DMS 273 treated with DMSO at 0.1 percent for 48 hours (cell line): ENCODE data around the gene PIAS2.

Experiments
- DNase-seq: peaks from one replicate; lab custom pipeline; 2025; lab: John Stamatoyannopoulos, UW

PIAS2 gene

DNA sequence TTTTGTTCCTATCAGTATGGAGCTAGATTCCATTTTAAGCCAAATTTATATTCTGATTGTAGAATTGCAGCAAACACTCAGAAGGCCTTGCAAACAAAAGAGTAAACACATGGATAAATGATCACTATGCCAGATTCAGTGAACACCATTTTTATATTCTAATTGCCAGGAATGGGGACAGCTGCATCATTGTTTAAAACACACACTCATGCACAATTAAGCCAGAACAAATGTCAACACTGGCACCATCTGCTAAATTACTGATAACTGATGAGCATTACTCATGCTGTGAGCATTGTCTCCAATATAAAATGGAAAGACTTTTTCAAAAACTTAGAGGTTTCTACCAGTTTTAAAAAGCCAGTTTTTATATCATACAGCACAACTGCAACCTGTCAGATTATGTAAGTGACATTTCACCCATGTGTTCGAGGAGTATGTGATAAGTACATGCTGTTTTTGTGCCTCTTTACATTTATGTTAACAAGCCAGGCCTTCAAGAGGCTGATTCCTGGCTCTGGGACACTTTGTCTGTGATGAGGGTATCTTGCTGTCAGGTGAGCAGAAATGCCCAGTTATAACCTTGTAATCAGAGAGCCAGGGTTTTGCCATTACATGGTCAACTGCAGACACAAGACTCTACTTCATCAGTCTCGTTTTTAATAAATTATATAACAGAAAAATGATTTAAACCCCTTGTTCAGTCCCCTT, 156.1 kb downstream of the PIAS2 start:
- DNase-seq: no peak

- no peak for DNase-seq
These were observed 157.4 kb downstream of the PIAS2 start for GRCh38 chr18:46759890-46760289.

DNA sequence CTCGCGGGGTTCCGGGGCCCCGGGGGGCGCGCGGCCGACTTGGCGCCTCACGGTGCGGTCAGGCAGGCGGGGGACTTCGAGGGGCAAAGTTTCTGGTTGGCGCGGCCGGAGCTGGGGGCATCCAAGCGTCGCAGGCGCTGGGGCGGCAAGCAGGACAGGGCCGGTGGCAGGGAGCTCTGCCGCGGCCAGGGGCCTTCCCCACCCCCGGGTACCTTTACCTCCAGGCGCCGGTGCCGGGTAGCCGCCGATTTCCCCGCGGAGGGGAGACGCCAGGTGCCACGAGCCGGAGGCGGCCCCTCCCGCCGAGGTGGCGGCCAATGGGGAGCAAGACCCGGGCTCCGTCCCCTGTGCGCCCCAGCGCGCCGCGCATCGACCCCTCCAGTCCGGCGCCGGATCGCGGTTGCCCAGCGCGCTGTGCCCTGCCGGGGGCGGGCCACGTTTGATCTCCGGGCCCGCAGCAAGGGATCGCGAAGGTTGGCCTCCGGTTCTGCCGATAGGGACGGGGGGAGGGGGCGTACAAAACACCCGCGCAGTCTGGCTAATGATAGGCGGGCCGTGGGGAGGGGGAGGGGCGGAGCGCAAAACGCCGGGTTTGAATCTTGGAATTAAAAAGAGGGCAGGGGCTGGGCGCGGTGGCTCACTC, 160.6 kb downstream of the PIAS2 start, which contains the start of gene ST8SIA5:
TSS of gene ST8SIA5 (minus strand) at position 495 of the 643 bp plus-strand sequence. CDS start 545 bp downstream, outside the sequence.
- DNase-seq: no peak

- DNase-seq: no peak
These were observed 161.2 kb downstream of the PIAS2 start for GRCh38 chr18:46756025-46756558.

DNA sequence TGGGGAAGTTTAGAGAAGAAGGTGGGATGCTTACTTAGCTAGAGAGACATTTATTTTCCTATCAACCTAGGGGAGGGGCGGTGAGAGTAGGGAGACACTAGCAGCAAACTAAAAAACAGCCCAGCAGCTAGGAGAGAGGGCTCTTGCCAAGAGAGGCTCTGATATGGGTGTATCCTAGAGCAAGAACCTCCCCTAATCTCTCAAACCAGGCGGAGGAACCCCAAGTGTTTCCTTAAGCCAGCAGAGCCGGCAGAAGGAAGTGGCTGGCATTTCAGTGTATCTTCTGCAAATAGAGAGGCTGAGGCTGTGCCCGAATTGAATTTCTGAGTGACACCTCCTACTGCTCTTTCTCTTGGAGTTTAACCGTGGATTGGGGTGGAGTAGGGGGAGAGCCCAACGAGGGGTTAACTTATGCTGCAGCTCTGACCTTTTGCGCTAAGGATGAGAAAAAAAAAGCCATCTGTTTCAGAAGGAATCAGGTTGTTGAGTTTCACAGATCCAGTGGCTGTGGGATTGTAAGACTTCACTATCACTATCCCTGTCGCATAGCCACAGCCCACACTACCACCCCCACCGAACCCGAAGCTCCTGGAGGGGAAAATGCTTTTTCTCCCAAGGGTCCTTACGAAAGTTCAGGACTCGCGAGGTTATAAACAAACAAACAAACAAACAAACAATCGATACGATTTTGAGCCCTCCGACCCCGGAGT, 161.8 kb downstream of the PIAS2 start:
- no peak for DNase-seq

GRCh38 chr18:46754661-46755292, 162.5 kb downstream of the PIAS2 start:
- no peak for DNase-seq

- DNase-seq: no peak
These were observed 163.1 kb downstream of the PIAS2 start for GRCh38 chr18:46754188-46754587.
